NCI-H146 (cell line): ENCODE measurements around the gene OCIAD2.
"Not testable (repeated sequence)": the region's sequence is repeated elsewhere in the genome, so short reads cannot be mapped to it uniquely, and the experiment has no call there.

ENCODE experiments used
- DNase-seq: peaks from one replicate; lab custom pipeline; 2025; lab: John Stamatoyannopoulos, UW

Gene OCIAD2

GRCh38 chr4:48907706-48908477, 1.3 kb upstream of the OCIAD2 start:
- no peak for DNase-seq

- peak; percentile 20 for DNase-seq
Observed at GRCh38 chr4:48905363-48906015, 1.1 kb downstream of the OCIAD2 start.

- DNase-seq, result no peak
Observed at GRCh38 chr4:48904541-48905142, 1.9 kb downstream of the OCIAD2 start.

GRCh38 chr4:48904101-48904500, 2.5 kb downstream of the OCIAD2 start:
- DNase-seq, result peak; percentile 4

- DNase-seq, result no peak
Observed at GRCh38 chr4:48902266-48902665, 4.3 kb downstream of the OCIAD2 start.

GRCh38 chr4:48901196-48901595, 5.4 kb downstream of the OCIAD2 start:
- DNase-seq, result no peak

- DNase-seq, result no peak
Observed at GRCh38 chr4:48899950-48900349, 6.6 kb downstream of the OCIAD2 start.

- no peak for DNase-seq
Observed at GRCh38 chr4:48899432-48899749, 7.2 kb downstream of the OCIAD2 start.

GRCh38 chr4:48898733-48899431, 7.7 kb downstream of the OCIAD2 start:
- no peak for DNase-seq

- DNase-seq, result peak; percentile 4
Observed at GRCh38 chr4:48896845-48897244, 9.7 kb downstream of the OCIAD2 start.

- no peak for DNase-seq
Observed at GRCh38 chr4:48891028-48891619, 15.4 kb downstream of the OCIAD2 start.

GRCh38 chr4:48889750-48890149, 16.8 kb downstream of the OCIAD2 start:
- not testable (repeated sequence) for DNase-seq

- not testable (repeated sequence) for DNase-seq
Observed at GRCh38 chr4:48881646-48882045, 24.9 kb downstream of the OCIAD2 start.

GRCh38 chr4:48879561-48880442, 26.8 kb downstream of the OCIAD2 start:
- no peak for DNase-seq

- no peak for DNase-seq
Observed at GRCh38 chr4:48877827-48878535, 28.6 kb downstream of the OCIAD2 start.

GRCh38 chr4:48864696-48865095, 41.9 kb downstream of the OCIAD2 start:
- not testable (repeated sequence) for DNase-seq

GRCh38 chr4:48863728-48864127, 42.8 kb downstream of the OCIAD2 start:
- no peak for DNase-seq

GRCh38 chr4:48862661-48863060, 43.9 kb downstream of the OCIAD2 start:
- no peak for DNase-seq

- no peak for DNase-seq
Observed at GRCh38 chr4:48862038-48862437, 44.5 kb downstream of the OCIAD2 start.

- DNase-seq, result no peak
Observed at GRCh38 chr4:48858130-48858529, 48.4 kb downstream of the OCIAD2 start.

- DNase-seq, result no peak
Observed at GRCh38 chr4:48854982-48855381, 51.6 kb downstream of the OCIAD2 start.
